RCC 7860 (cell line): ENCODE measurements around the gene INPP5D.

ENCODE experiments used
- DNase-seq: peaks from one replicate; pipeline ENCODE4 v3.0.0-alpha.2; 2015; ENCODE audit warnings: low spot score
- FAIRE-seq: peaks from 2 replicates; lab custom pipeline; 2012; peaks lifted over from hg19 to GRCh38; lab: Jason Lieb, UNC

INPP5D gene

GRCh38 chr2:233068762-233069418, 8.7 kb downstream of the INPP5D start:
- DNase-seq, result no peak
- no peak for FAIRE-seq

GRCh38 chr2:233072838-233073237, 12.7 kb downstream of the INPP5D start:
- no peak for FAIRE-seq
- DNase-seq, result no peak

- no peak for FAIRE-seq
- DNase-seq, result no peak
These were observed 14.0 kb downstream of the INPP5D start for GRCh38 chr2:233074106-233074505.

- DNase-seq, result no peak
- no peak for FAIRE-seq
These were observed 15.2 kb downstream of the INPP5D start for GRCh38 chr2:233075141-233075965.

- DNase-seq (no peak), FAIRE-seq (no peak)
These were observed 15.8 kb downstream of the INPP5D start for GRCh38 chr2:233075966-233076339.

GRCh38 chr2:233076749-233077148, 16.6 kb downstream of the INPP5D start:
- DNase-seq, result no peak

GRCh38 chr2:233079473-233079877, 19.3 kb downstream of the INPP5D start:
- FAIRE-seq (no peak), DNase-seq (no peak)

More at GRCh38 chr2:233076749-233077148, 16.6 kb downstream of the INPP5D start:
- no peak for FAIRE-seq

- FAIRE-seq (no peak), DNase-seq (no peak)
These were observed 20.1 kb downstream of the INPP5D start for GRCh38 chr2:233079953-233080835.

- FAIRE-seq, result no peak
- DNase-seq, result no peak
These were observed 20.7 kb downstream of the INPP5D start for GRCh38 chr2:233080836-233081229.

- no peak for DNase-seq
- no peak for FAIRE-seq
These were observed 21.1 kb downstream of the INPP5D start for GRCh38 chr2:233081232-233081730.

- no peak for DNase-seq
- no peak for FAIRE-seq
These were observed 21.6 kb downstream of the INPP5D start for GRCh38 chr2:233081731-233082221.

- no peak for FAIRE-seq
- DNase-seq, result no peak
These were observed 22.2 kb downstream of the INPP5D start for GRCh38 chr2:233082222-233082930.

- DNase-seq, result no peak
- no peak for FAIRE-seq
These were observed 23.0 kb downstream of the INPP5D start for GRCh38 chr2:233082931-233083755.

GRCh38 chr2:233083782-233084181, 23.6 kb downstream of the INPP5D start:
- no peak for FAIRE-seq
- no peak for DNase-seq

GRCh38 chr2:233084488-233084887, 24.3 kb downstream of the INPP5D start:
- no peak for FAIRE-seq
- no peak for DNase-seq

GRCh38 chr2:233085037-233085838, 25.1 kb downstream of the INPP5D start:
- FAIRE-seq (no peak), DNase-seq (no peak)

- DNase-seq (no peak), FAIRE-seq (no peak)
These were observed 25.7 kb downstream of the INPP5D start for GRCh38 chr2:233085839-233086150.

GRCh38 chr2:233087713-233088112, 27.6 kb downstream of the INPP5D start:
- FAIRE-seq, result no peak
- no peak for DNase-seq

- FAIRE-seq (no peak), DNase-seq (no peak)
These were observed 28.8 kb downstream of the INPP5D start for GRCh38 chr2:233088972-233089345.
